ENCODE measurements around the gene SCAF4.
A peak's percentile ranks its signal among the peaks of the same experiment; 100 is the strongest.

Gene SCAF4

GRCh38 chr21:31683029-31683428 is 48.9 kb downstream of the SCAF4 start:
- H3K36me3 ChIP-seq (ENCODE audit: control insufficient read depth in 4 of 4, insufficient read depth in 4 of 4, low read length in 3 of 4) = peaks cover 24 to 70% (median 46%) of the 10 kb centered on the region in 4 experiments
- no peak overlapping the region for H3K27ac ChIP-seq (ENCODE audit: insufficient read depth in 1 of 2, low read depth in 1 of 2, low read length in 2 of 2, poor library complexity in 1 of 2, severe bottlenecking in 2 of 2)
- no peaks in the 10 kb centered on the region for H3K27me3 ChIP-seq (replicated peaks in 2 of 5; ENCODE audit: control insufficient read depth in 4 of 5, insufficient read depth in 5 of 5, low read length in 4 of 5)
- WGBS (ENCODE audit: insufficient coverage) = 100% methylated on average over 1 of the region's 5 CpGs
- CTCF ChIA-PET = no interaction called here
- POLR2A ChIA-PET = no interaction called here
- H3K9me3 ChIP-seq (ENCODE audit: control extremely low read depth in 1 of 5, control insufficient read depth in 4 of 5, insufficient read depth in 2 of 5, low read depth in 1 of 5, low read length in 4 of 5) = no peaks in the 10 kb centered on the region
- no peaks in the 10 kb centered on the region for H3K4me1 ChIP-seq (ENCODE audit: control extremely low read depth in 1 of 4, control insufficient read depth in 4 of 4, insufficient read depth in 4 of 4, low read length in 3 of 4)
- H3K4me3 ChIP-seq (ENCODE audit: control insufficient read depth in 1 of 7, extremely low read depth in 1 of 7, insufficient read depth in 4 of 7, low read depth in 2 of 7, low read length in 6 of 7) = no peak overlapping the region
- DNase-seq = peak in 1 of 3 donors; percentile 17

GRCh38 chr21:31682620-31683019 is 49.3 kb downstream of the SCAF4 start:
- ChIA-PET POLR2A (no interaction called here), CTCF (no interaction called here)
- no peak overlapping the region for H3K27ac ChIP-seq (ENCODE audit: insufficient read depth in 1 of 2, low read depth in 1 of 2, low read length in 2 of 2, poor library complexity in 1 of 2, severe bottlenecking in 2 of 2)
- H3K27me3 ChIP-seq (replicated peaks in 2 of 5; ENCODE audit: control insufficient read depth in 4 of 5, insufficient read depth in 5 of 5, low read length in 4 of 5) = no peaks in the 10 kb centered on the region
- H3K4me3 ChIP-seq (ENCODE audit: control insufficient read depth in 1 of 7, extremely low read depth in 1 of 7, insufficient read depth in 4 of 7, low read depth in 2 of 7, low read length in 6 of 7) = no peak overlapping the region
- peaks cover 24 to 69% (median 45%) of the 10 kb centered on the region in 4 experiments for H3K36me3 ChIP-seq (ENCODE audit: control insufficient read depth in 4 of 4, insufficient read depth in 4 of 4, low read length in 3 of 4)
- no peaks in the 10 kb centered on the region for H3K9me3 ChIP-seq (ENCODE audit: control extremely low read depth in 1 of 5, control insufficient read depth in 4 of 5, insufficient read depth in 2 of 5, low read depth in 1 of 5, low read length in 4 of 5)
- DNase-seq = no peak
- H3K4me1 ChIP-seq (ENCODE audit: control extremely low read depth in 1 of 4, control insufficient read depth in 4 of 4, insufficient read depth in 4 of 4, low read length in 3 of 4) = no peaks in the 10 kb centered on the region

- ChIA-PET CTCF (no interaction called here), POLR2A (no interaction called here)
- Histone ChIP-seq H3K36me3 (ENCODE audit: control insufficient read depth in 4 of 4, insufficient read depth in 4 of 4, low read length in 3 of 4) (peaks cover 4 to 34% (median 17%) of the 10 kb centered on the region in 4 experiments), H3K27me3 (replicated peaks in 2 of 5; ENCODE audit: control insufficient read depth in 4 of 5, insufficient read depth in 5 of 5, low read length in 4 of 5) (no peaks in the 10 kb centered on the region), H3K4me1 (ENCODE audit: control extremely low read depth in 1 of 4, control insufficient read depth in 4 of 4, insufficient read depth in 4 of 4, low read length in 3 of 4) (no peaks in the 10 kb centered on the region), H3K27ac (ENCODE audit: insufficient read depth in 1 of 2, low read depth in 1 of 2, low read length in 2 of 2, poor library complexity in 1 of 2, severe bottlenecking in 2 of 2) (no peak overlapping the region), H3K9me3 (ENCODE audit: control extremely low read depth in 1 of 5, control insufficient read depth in 4 of 5, insufficient read depth in 2 of 5, low read depth in 1 of 5, low read length in 4 of 5) (no peaks in the 10 kb centered on the region), H3K4me3 (ENCODE audit: control insufficient read depth in 1 of 7, extremely low read depth in 1 of 7, insufficient read depth in 4 of 7, low read depth in 2 of 7, low read length in 6 of 7) (no peak overlapping the region)
- no peak for DNase-seq
- WGBS (ENCODE audit: insufficient coverage) = no CpG with 5 or more reads among the region's 2 CpGs
Observed at GRCh38 chr21:31678478-31678877, 53.4 kb downstream of the SCAF4 start.

- peaks cover 0 to 25% (median 11%) of the 10 kb centered on the region in 4 experiments for H3K36me3 ChIP-seq (ENCODE audit: control insufficient read depth in 4 of 4, insufficient read depth in 4 of 4, low read length in 3 of 4)
- no peak for DNase-seq
- no peaks in the 10 kb centered on the region for H3K4me1 ChIP-seq (ENCODE audit: control extremely low read depth in 1 of 4, control insufficient read depth in 4 of 4, insufficient read depth in 4 of 4, low read length in 3 of 4)
- CTCF ChIA-PET = no interaction called here
- H3K27ac ChIP-seq (ENCODE audit: insufficient read depth in 1 of 2, low read depth in 1 of 2, low read length in 2 of 2, poor library complexity in 1 of 2, severe bottlenecking in 2 of 2) = no peak overlapping the region
- 100% methylated on average over 2 of the region's 3 CpGs for WGBS (ENCODE audit: insufficient coverage)
- no peak overlapping the region for H3K4me3 ChIP-seq (ENCODE audit: control insufficient read depth in 1 of 7, extremely low read depth in 1 of 7, insufficient read depth in 4 of 7, low read depth in 2 of 7, low read length in 6 of 7)
- no peaks in the 10 kb centered on the region for H3K9me3 ChIP-seq (ENCODE audit: control extremely low read depth in 1 of 5, control insufficient read depth in 4 of 5, insufficient read depth in 2 of 5, low read depth in 1 of 5, low read length in 4 of 5)
- H3K27me3 ChIP-seq (replicated peaks in 2 of 5; ENCODE audit: control insufficient read depth in 4 of 5, insufficient read depth in 5 of 5, low read length in 4 of 5) = no peaks in the 10 kb centered on the region
- POLR2A ChIA-PET = no interaction called here
Observed at GRCh38 chr21:31677047-31677446, 54.9 kb downstream of the SCAF4 start.

GRCh38 chr21:31675960-31676359 is 56.0 kb downstream of the SCAF4 start:
- no peak for DNase-seq
- Histone ChIP-seq H3K27me3 (replicated peaks in 2 of 5; ENCODE audit: control insufficient read depth in 4 of 5, insufficient read depth in 5 of 5, low read length in 4 of 5) (no peaks in the 10 kb centered on the region), H3K4me1 (ENCODE audit: control extremely low read depth in 1 of 4, control insufficient read depth in 4 of 4, insufficient read depth in 4 of 4, low read length in 3 of 4) (no peaks in the 10 kb centered on the region), H3K27ac (ENCODE audit: insufficient read depth in 1 of 2, low read depth in 1 of 2, low read length in 2 of 2, poor library complexity in 1 of 2, severe bottlenecking in 2 of 2) (no peak overlapping the region), H3K4me3 (ENCODE audit: control insufficient read depth in 1 of 7, extremely low read depth in 1 of 7, insufficient read depth in 4 of 7, low read depth in 2 of 7, low read length in 6 of 7) (no peak overlapping the region), H3K9me3 (ENCODE audit: control extremely low read depth in 1 of 5, control insufficient read depth in 4 of 5, insufficient read depth in 2 of 5, low read depth in 1 of 5, low read length in 4 of 5) (no peaks in the 10 kb centered on the region), H3K36me3 (ENCODE audit: control insufficient read depth in 4 of 4, insufficient read depth in 4 of 4, low read length in 3 of 4) (peaks cover 4 to 30% (median 13%) of the 10 kb centered on the region in 4 experiments)
- CTCF ChIA-PET = interaction anchor here (1.1 kb wide), 1 partner anchor 9 kb away, joined by 5 read pairs; no protein-coding TSS in a partner anchor
- WGBS (ENCODE audit: insufficient coverage) = 92% methylated on average over 1 of the region's 2 CpGs
- POLR2A ChIA-PET = no interaction called here

GRCh38 chr21:31675318-31675717 is 56.6 kb downstream of the SCAF4 start:
- ChIA-PET CTCF (interaction anchor here (1.1 kb wide), 1 partner anchor 9 kb away, joined by 5 read pairs; no protein-coding TSS in a partner anchor), POLR2A (interaction anchor here (0.8 kb wide), 1 partner anchor 9 kb away, joined by 3 read pairs; no protein-coding TSS in a partner anchor)
- H3K4me3 ChIP-seq (ENCODE audit: control insufficient read depth in 1 of 7, extremely low read depth in 1 of 7, insufficient read depth in 4 of 7, low read depth in 2 of 7, low read length in 6 of 7) = no peak overlapping the region
- no peak overlapping the region for H3K27ac ChIP-seq (ENCODE audit: insufficient read depth in 1 of 2, low read depth in 1 of 2, low read length in 2 of 2, poor library complexity in 1 of 2, severe bottlenecking in 2 of 2)
- H3K9me3 ChIP-seq (ENCODE audit: control extremely low read depth in 1 of 5, control insufficient read depth in 4 of 5, insufficient read depth in 2 of 5, low read depth in 1 of 5, low read length in 4 of 5) = no peaks in the 10 kb centered on the region
- no peaks in the 10 kb centered on the region for H3K4me1 ChIP-seq (ENCODE audit: control extremely low read depth in 1 of 4, control insufficient read depth in 4 of 4, insufficient read depth in 4 of 4, low read length in 3 of 4)
- H3K36me3 ChIP-seq (ENCODE audit: control insufficient read depth in 4 of 4, insufficient read depth in 4 of 4, low read length in 3 of 4) = peaks cover 3 to 32% (median 14%) of the 10 kb centered on the region in 4 experiments
- DNase-seq = no peak
- no peaks in the 10 kb centered on the region for H3K27me3 ChIP-seq (replicated peaks in 2 of 5; ENCODE audit: control insufficient read depth in 4 of 5, insufficient read depth in 5 of 5, low read length in 4 of 5)
- 93% methylated on average over 6 of the region's 7 CpGs for WGBS (ENCODE audit: insufficient coverage)

GRCh38 chr21:31673321-31673912 is 58.5 kb downstream of the SCAF4 start:
- H3K4me1 ChIP-seq (ENCODE audit: control extremely low read depth in 1 of 4, control insufficient read depth in 4 of 4, insufficient read depth in 4 of 4, low read length in 3 of 4) = no peaks in the 10 kb centered on the region
- DNase-seq = no peak
- ChIA-PET POLR2A (no interaction called here), CTCF (no interaction called here)
- peaks cover 0 to 30% (median 18%) of the 10 kb centered on the region in 4 experiments for H3K36me3 ChIP-seq (ENCODE audit: control insufficient read depth in 4 of 4, insufficient read depth in 4 of 4, low read length in 3 of 4)
- no peak overlapping the region for H3K27ac ChIP-seq (ENCODE audit: insufficient read depth in 1 of 2, low read depth in 1 of 2, low read length in 2 of 2, poor library complexity in 1 of 2, severe bottlenecking in 2 of 2)
- 100% methylated on average over 1 of the region's 3 CpGs for WGBS (ENCODE audit: insufficient coverage)
- no peaks in the 10 kb centered on the region for H3K9me3 ChIP-seq (ENCODE audit: control extremely low read depth in 1 of 5, control insufficient read depth in 4 of 5, insufficient read depth in 2 of 5, low read depth in 1 of 5, low read length in 4 of 5)
- H3K4me3 ChIP-seq (ENCODE audit: control insufficient read depth in 1 of 7, extremely low read depth in 1 of 7, insufficient read depth in 4 of 7, low read depth in 2 of 7, low read length in 6 of 7) = no peak overlapping the region
- no peaks in the 10 kb centered on the region for H3K27me3 ChIP-seq (replicated peaks in 2 of 5; ENCODE audit: control insufficient read depth in 4 of 5, insufficient read depth in 5 of 5, low read length in 4 of 5)

Measured in common myeloid progenitor, CD34-positive (primary cell).